Measurements from ENCODE around the gene DHX8. TPM values are rescaled to one million over a fixed set of nuclear protein-coding genes. Genes with fewer than 3 reads are reported as not detected.

The DHX8 gene
- total and polyA plus RNA-seq, 2 donors (not counting 3 experiments of a cell fraction or from before 2014, with no cell fraction given) = 34.9 to 65.6 TPM

GRCh38 chr17:43560461-43561427, 77.0 kb downstream of the DHX8 start:
- H3K4me3 ChIP-seq (replicated peaks in 1 of 3; ENCODE audit: insufficient read depth in 1 of 3, low read depth in 1 of 3, low read length in 3 of 3) = no peak overlapping the region
- dilution Hi-C loops (cut with MboI; ENCODE audit: extremely low pct_ligation_motif_present, low sequenced_read_pairs) = no loop called here
- no peaks in the 10 kb centered on the region for H3K79me2 ChIP-seq (ENCODE audit: control insufficient read depth, insufficient read depth, low read length)
- H3K4me1 ChIP-seq (ENCODE audit: control insufficient read depth, extremely low read depth, insufficient read depth, low read length) = peaks cover 7% of the 10 kb centered on the region
- peaks cover 16% of the 10 kb centered on the region in 2 experiments for H3K27me3 ChIP-seq (ENCODE audit: control insufficient read depth in 2 of 2, insufficient read depth in 2 of 2, low read length in 2 of 2)
- FAIRE-seq (no peak), DNase-seq (ENCODE audit: low read depth, low spot score) (no peak)
- intact Hi-C loops (cut with micrococcal nuclease) = loop anchor here (5.0 kb wide), 1 partner anchor 38 kb away; no protein-coding TSS in a partner anchor
- no TSS peak for BruUV-seq (replicated peaks)
- no peak overlapping the region for H3K9ac ChIP-seq (replicated peaks; ENCODE audit: extremely low read depth, insufficient read depth, low read length)
- H2AFZ ChIP-seq (ENCODE audit: low read depth, low read length) = no peak overlapping the region
- H3K36me3 ChIP-seq (ENCODE audit: control insufficient read depth in 2 of 2, extremely low read depth in 1 of 2, insufficient read depth in 2 of 2, low read length in 2 of 2) = no peaks in the 10 kb centered on the region
- H3K9me1 ChIP-seq (replicated peaks; ENCODE audit: control insufficient read depth, extremely low read depth, insufficient read depth, low read length) = no peaks in the 10 kb centered on the region
- H3K9me3 ChIP-seq (replicated peaks; ENCODE audit: control insufficient read depth, insufficient read depth, low read length) = no peaks in the 10 kb centered on the region
- H4K20me1 ChIP-seq (replicated peaks; ENCODE audit: control insufficient read depth, extremely low read depth, insufficient read depth, low read length) = no peaks in the 10 kb centered on the region
- CTCF ChIA-PET = interaction anchor here (1.2 to 1.5 kb wide), 2 partner anchors 15 to 113 kb away, joined by 4 to 6 read pairs; no protein-coding TSS in a partner anchor
- no peak overlapping the region for H3K27ac ChIP-seq (ENCODE audit: insufficient read depth, low read depth, low read length)
- POLR2A ChIA-PET = no interaction called here
- TF ChIP-seq CTCF (IDR thresholded peaks at IDR 0.05; ENCODE audit: extremely low read depth in 1 of 2, insufficient read depth in 1 of 2, low read depth in 1 of 2, low read length in 2 of 2) (no peak), FOS (IDR thresholded peaks at IDR 0.05; ENCODE audit: borderline replicate concordance, insufficient read depth, low read length) (no peak), GATA2 (IDR thresholded peaks at IDR 0.05; ENCODE audit: insufficient read depth, insufficient read length, low read depth, low read length) (no peak), EZH2 (IDR thresholded peaks at IDR 0.05; ENCODE audit: borderline replicate concordance, low read depth, low read length, severe bottlenecking) (no peak), MYC (IDR thresholded peaks at IDR 0.05; ENCODE audit: low read depth, low read length) (no peak), POLR2A (IDR thresholded peaks at IDR 0.05; ENCODE audit: low read depth, low read length) (no peak), MAX (IDR thresholded peaks at IDR 0.05; ENCODE audit: insufficient read depth, insufficient read length) (no peak), JUN (IDR thresholded peaks at IDR 0.05; ENCODE audit: borderline replicate concordance, insufficient read depth, insufficient read length, low read depth) (no peak), POLR2AphosphoS5 (IDR thresholded peaks at IDR 0.05; ENCODE audit: insufficient read depth, low read depth, low read length) (no peak)
- H3K4me2 ChIP-seq (ENCODE audit: insufficient read depth, low read length) = no peak overlapping the region
